K562 (cell line): Measurements from ENCODE around the gene ZBTB22. TPM values are rescaled to one million over a fixed set of nuclear protein-coding genes. Genes with fewer than 3 reads are reported as not detected.

Experiments used
- ARNT ChIP-seq, 2 experiments: fragments of 450-650 bp; IDR thresholded peaks; 2 replicates each; pipeline ENCODE4 v1.6.1; 2016; ENCODE audit warnings: mild to moderate bottlenecking in 1 of 2
- CREM ChIP-seq: IDR thresholded peaks from 2 replicates; pipeline ENCODE4 v1.6.1; 2014; ENCODE audit warnings: antibody characterized with exemption, low read depth
- DDX20 ChIP-seq: fragments of 450-650 bp; IDR thresholded peaks from 2 replicates; pipeline ENCODE4 v1.6.1; 2016; ENCODE audit warnings: missing genetic modification characterization, low read depth, mild to moderate bottlenecking, missing compliant biosample characterization, moderate library complexity
- EGR1 ChIP-seq: fragments of 450-650 bp; conservative IDR thresholded peaks from 2 replicates; pipeline ENCODE4 v1.6.1; 2017; ENCODE audit warnings: mild to moderate bottlenecking
- FOXJ3 ChIP-seq: sonication (generic); formaldehyde crosslinking; IDR thresholded peaks from 2 replicates; pipeline ENCODE4 v1.4.0; 2020; ENCODE audit warnings: mild to moderate bottlenecking, missing genetic modification reagents
- GATAD2A ChIP-seq: fragments of 450-650 bp; IDR thresholded peaks from 2 replicates; pipeline ENCODE4 v1.6.1; 2017
- LARP7 ChIP-seq: fragments of 450-650 bp; IDR thresholded peaks from 2 replicates; pipeline ENCODE4 v1.6.1; 2016
- NR2C1 ChIP-seq, 2 experiments: fragments of 450-650 bp; IDR thresholded peaks; 2 replicates each; pipeline ENCODE4 v1.6.1; 2017; ENCODE audit warnings: mild to moderate bottlenecking in 2 of 2, antibody characterized with exemption in 1 of 2, inconsistent platforms in 1 of 2, missing compliant biosample characterization in 1 of 2, missing genetic modification characterization in 1 of 2
- POLR2H ChIP-seq: IDR thresholded peaks from 2 replicates; pipeline ENCODE4 v1.6.1; 2016; ENCODE audit warnings: missing genetic modification characterization, low read depth, mild to moderate bottlenecking, control low read depth, missing compliant biosample characterization, moderate library complexity
- PPARD ChIP-seq: fragments of 250-450 bp; sonication (Bioruptor Pico); IDR thresholded peaks from 2 replicates; pipeline ENCODE4 v1.8.0; 2022; ENCODE audit warnings: inconsistent platforms, mild to moderate bottlenecking, moderate library complexity
- RB1 ChIP-seq: fragments of 450-650 bp; IDR thresholded peaks from 2 replicates; pipeline ENCODE4 v1.6.1; 2017; ENCODE audit warnings: low read depth, mild to moderate bottlenecking
- RERE ChIP-seq: sonication (generic); formaldehyde crosslinking; IDR thresholded peaks from 2 replicates; pipeline ENCODE4 v1.8.0; 2023; ENCODE audit warnings: missing genetic modification reagents, mild to moderate bottlenecking, borderline replicate concordance
- SAP30 ChIP-seq: fragments of 200-600 bp; sonication (generic); IDR thresholded peaks from 2 replicates; pipeline ENCODE4 v1.6.1; 2012; ENCODE audit warnings: borderline replicate concordance, low read depth, mild to moderate bottlenecking, moderate library complexity, low read length, control low read depth, inconsistent platforms; ENCODE audit not compliant: insufficient read depth, poor library complexity, severe bottlenecking
- SMARCA5 ChIP-seq: fragments of 450-650 bp; IDR thresholded peaks from 2 replicates; pipeline ENCODE4 v1.6.1; 2016
- ZBTB9 ChIP-seq: fragments of 450-650 bp; formaldehyde crosslinking; IDR thresholded peaks from 2 replicates; pipeline ENCODE4 v1.4.0; 2020; ENCODE audit warnings: mild to moderate bottlenecking, moderate library complexity
- ZNF311 ChIP-seq: fragments of 250-450 bp; sonication (Bioruptor Pico); IDR thresholded peaks from 2 replicates; pipeline ENCODE4 v1.4.0; 2020; ENCODE audit warnings: mild to moderate bottlenecking, moderate library complexity
- polyA plus RNA-seq, 8 experiments: library from polyadenylated mRNA; depleted of rRNA in 4 of 8; stranded (reverse) in 5 of 8; unstranded in 3 of 8; fragments of >200 nt; fragmentation: Nextera tagmentation in 2 of 8; fragmentation: Illumina TruSeq in 1 of 8; extraction: Ambion mirVana in 2 of 8; extraction: Trizol in 1 of 8; gene quantifications; 2 replicates each; pipeline versions ENCODE4 v1.2.1 to v1.2.3, GENCODE V29; 2011 to 2014; ENCODE audit warnings: inconsistent platforms in 1 of 8, missing spikeins in 1 of 8
- total RNA-seq, 7 experiments: library from RNA; depleted of rRNA in 6 of 7; stranded (reverse); fragments of >200 nt in 6 of 7; fragmentation: Illumina TruSeq in 2 of 7; extraction: Trizol in 2 of 7; gene quantifications; 2 replicates each; pipeline versions ENCODE4 v1.2.1 to v1.2.3, GENCODE V29; 2011 to 2021; ENCODE audit warnings: low replicate concordance in 1 of 7
- TF ChIP-seq, protein P1 (sequence below), 2 experiments: fragments of 450-650 bp; conservative IDR thresholded peaks; 2 replicates each; pipeline ENCODE4 v1.6.1; 2017; ENCODE audit warnings: mild to moderate bottlenecking in 2 of 2, moderate library complexity in 2 of 2

The ZBTB22 gene
- total and polyA plus RNA-seq, 9 of the 15 experiments (the other 6 are each of a cell fraction or from before 2014, with no cell fraction given) = 0.21 to 11.9 (median 7.1) TPM

DNA sequence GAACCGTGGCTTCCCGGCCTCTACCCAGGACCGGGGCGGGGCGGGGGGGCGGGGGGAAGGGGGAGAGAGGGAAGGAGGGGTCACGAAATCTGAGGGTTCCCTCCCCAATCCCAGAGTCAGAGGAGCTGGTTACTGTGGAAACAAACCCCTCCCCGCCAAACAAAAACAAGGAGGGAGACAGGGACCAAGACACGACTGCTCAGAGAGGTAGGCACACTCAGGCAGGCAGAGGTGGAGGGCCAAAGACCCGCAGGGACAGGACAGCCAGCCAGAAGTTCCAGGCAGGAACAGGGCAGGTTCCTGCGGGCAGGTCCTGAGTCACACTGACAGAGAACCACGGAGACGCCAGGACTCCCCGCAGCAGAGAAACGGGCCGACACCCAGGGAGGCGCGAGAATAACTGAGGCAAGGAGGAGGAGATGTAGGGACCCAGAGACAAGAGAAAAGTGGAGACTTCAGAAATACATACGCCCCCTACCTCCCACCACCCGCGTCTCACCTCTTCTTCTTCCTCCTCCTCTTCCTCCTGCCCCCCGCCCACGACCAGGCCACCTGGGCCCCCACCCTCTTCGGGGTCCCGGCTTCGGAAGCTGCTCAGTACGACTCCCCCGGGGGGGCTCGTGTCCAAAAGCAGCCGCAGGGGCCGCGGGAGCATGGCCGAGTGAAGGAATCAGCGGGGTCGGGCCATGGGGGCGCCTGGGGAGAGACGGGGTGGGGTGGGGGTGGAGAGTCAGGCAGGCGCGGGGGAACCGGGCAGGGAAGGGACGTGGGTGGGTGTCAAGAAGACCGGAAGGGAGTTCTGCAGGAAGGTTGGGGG lies 19.4 kb downstream of the ZBTB22 start (continued):
- TF ChIP-seq, protein P1, sequence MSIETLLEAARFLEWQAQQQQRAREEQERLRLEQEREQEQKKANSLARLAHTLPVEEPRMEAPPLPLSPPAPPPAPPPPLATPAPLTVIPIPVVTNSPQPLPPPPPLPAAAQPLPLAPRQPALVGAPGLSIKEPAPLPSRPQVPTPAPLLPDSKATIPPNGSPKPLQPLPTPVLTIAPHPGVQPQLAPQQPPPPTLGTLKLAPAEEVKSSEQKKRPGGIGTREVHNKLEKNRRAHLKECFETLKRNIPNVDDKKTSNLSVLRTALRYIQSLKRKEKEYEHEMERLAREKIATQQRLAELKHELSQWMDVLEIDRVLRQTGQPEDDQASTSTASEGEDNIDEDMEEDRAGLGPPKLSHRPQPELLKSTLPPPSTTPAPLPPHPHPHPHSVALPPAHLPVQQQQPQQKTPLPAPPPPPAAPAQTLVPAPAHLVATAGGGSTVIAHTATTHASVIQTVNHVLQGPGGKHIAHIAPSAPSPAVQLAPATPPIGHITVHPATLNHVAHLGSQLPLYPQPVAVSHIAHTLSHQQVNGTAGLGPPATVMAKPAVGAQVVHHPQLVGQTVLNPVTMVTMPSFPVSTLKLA (conservative IDR thresholded peaks at IDR 0.05) = peak; percentile 6 to 69; a peak in 2 of 4 replicates
- TF ChIP-seq POLR2H (tag) (no peak), PPARD (CRISPR knock-in tag) (no peak), CREM (peak; percentile 42; the same call in 1 of the 2 replicates), FOXJ3 (peak; percentile 47; the same call in 1 of the 2 replicates), RB1 (peak; percentile 62; the same call in 1 of the 2 replicates), GATAD2A (0 out of 2 replicates have a peak, but pooled peaks have one; percentile 23), ZNF311 (CRISPR knock-in tag) (no peak), SMARCA5 (peak; percentile 82; the same call in 1 of the 2 replicates), SAP30 (peak; percentile 96), NR2C1 (IDR thresholded peaks at IDR 0.05) (no peak), NR2C1 (tag; IDR thresholded peaks at IDR 0.05) (no peak), RERE (CRISPR knock-in tag) (0 out of 2 replicates have a peak, but pooled peaks have one; percentile 47), DDX20 (tag) (no peak), EGR1 (peak; percentile 83), LARP7 (peak; percentile 67; the same call in 1 of the 2 replicates), ARNT (IDR thresholded peaks at IDR 0.05) (peak in 1 of 2 experiments; percentile 27; a peak in 1 of 4 replicates), ZBTB9 (0 out of 2 replicates have a peak, but pooled peaks have one; percentile 33)
